Superior temporal gyrus (tissue), 1 donor: Measurements from ENCODE around the gene KLHL30.

Source experiments
- DNase-seq: peaks from one replicate; pipeline ENCODE4 v3.0.0-alpha.2; 2016; ENCODE audit errors: extremely low spot score

Gene KLHL30

GRCh38 chr2:238173692-238174091 lies 35.2 kb downstream of the KLHL30 start:
- DNase-seq = no peak

DNA sequence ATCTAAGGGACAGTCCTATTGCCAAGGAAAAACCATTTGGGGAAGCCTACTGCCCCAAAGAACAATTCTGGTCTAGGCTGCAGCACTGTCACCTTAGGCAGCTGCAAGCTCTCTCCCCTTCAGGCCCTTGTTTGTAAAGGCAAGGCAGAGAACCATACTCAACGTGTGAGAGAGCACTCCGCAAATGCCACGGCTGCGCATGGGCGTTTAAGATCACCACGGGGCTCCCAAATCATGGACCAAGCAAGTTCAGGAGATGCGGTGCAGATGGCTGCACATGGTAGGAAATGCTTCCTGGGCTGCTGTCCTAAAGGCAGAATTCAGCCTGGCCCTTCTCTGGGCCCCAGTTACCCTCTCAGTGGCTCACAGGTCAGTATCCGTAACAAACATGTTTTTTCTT lies 35.8 kb downstream of the KLHL30 start:
- DNase-seq = no peak

GRCh38 chr2:238174701-238175100 lies 36.2 kb downstream of the KLHL30 start:
- no peak for DNase-seq

- DNase-seq = no peak
These were observed 38.1 kb downstream of the KLHL30 start for GRCh38 chr2:238176613-238177012.

- no peak for DNase-seq
These were observed 42.1 kb downstream of the KLHL30 start for GRCh38 chr2:238180554-238180953.

GRCh38 chr2:238182362-238182761 lies 43.9 kb downstream of the KLHL30 start:
- no peak for DNase-seq

DNA sequence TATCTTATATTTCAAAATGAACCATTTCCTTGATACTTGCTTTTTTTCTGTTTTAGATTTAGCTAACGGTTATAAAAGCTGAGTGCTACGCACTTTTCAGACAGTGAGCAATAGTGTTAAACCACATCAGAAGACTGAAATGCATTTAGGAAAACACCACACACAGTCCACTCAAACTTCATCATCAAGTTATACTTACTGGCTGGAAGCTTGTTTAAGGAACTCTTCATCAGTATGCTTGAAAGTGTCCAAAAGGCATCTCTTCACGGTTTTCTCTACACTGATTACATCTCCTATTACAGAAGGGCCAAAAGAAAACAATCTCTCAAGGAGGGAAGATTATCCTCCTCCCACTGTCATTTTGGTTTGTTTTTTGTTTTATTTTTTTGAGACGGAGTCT lies 45.4 kb downstream of the KLHL30 start:
- no peak for DNase-seq

DNA sequence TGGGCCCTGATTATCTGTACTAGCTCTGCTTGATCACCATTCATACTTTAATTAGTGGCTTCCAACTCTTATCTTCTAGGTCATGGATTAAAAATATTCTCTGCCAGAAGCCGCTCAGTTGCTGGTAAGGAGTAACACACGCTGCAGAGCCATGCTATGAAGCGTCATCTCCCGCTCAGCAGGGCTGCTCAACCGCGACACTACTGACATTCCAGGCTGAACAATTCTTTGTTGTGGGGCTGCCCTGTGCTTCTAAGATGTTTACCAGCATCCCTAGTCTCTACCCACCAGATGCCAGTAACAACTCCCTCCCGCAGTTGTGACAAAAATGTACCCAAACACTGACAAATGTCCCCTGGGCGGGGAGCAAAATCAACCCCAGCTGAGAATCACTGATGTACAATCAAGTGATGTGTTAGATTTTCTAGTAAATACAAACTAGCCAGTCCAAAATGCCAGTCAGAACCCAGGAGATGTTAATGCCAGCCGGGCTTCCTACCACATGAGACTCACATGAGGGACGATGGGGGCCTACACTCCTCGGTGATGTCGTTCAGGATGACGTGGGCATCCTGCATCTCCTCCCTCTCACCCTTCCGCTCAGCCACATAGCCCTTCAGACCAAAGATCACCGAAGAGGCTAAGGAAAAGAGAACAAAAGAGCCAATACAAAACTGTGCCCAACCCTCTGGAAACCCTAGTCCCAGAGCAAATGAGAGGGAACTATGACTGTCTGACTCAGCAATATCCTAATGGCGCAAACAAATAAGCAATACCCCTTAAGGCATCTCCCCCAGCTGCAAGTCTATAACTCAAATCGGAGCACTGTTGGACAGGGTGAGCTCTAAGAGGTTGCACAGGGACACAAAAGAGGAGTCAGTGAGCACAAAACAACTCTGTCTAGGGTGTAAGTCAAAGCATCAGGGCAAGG lies 49.4 kb downstream of the KLHL30 start:
- peak; percentile 71 for DNase-seq

DNA sequence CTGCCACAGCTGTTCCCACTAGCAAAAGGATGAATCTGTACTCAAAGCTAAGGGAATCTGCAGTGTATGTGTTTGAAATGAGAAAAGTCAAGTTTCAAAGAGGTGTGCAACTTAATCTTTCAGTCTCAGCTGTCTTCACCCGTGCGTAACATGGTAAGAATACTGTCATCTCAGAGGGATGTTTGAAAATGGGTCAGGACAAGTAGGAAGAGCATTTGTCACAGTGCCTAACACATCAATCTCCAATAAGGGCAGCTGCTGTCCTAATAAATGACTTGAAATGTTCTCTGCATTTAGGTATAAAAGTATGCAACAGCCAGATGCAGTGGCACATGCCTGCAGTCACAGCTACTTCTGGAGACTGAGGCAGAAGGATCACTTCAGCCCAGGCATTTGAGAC lies 52.0 kb downstream of the KLHL30 start:
- no peak for DNase-seq
